Measurements from ENCODE around the gene ELOVL4. TPM values are rescaled to one million over a fixed set of nuclear protein-coding genes. Genes with fewer than 3 reads are reported as not detected.

ELOVL4 gene
- total and polyA plus RNA-seq, 11 donors, result 0.09 to 0.48 (median 0.20) TPM

DNA sequence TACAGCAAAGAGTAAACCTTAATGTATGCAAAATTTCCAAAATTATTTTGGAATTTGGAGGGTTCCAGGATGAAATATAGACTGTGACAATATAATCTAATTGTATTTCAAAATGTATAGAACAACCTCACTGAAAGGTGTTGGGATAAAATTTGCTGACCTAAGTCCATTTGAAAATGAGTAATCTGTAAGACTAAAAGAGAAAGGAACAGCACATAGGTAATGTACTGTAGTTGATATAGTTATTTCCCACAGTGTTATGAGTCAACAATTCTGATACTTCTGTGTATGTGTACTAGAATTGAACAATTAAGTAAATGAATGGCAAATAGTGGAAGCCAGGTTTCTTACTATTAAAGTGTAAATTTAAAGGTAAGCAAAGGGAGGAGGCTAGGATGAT is 23.8 kb upstream of the ELOVL4 start:
- ATAC-seq, result no peak
- TF ChIP-seq, protein P1, sequence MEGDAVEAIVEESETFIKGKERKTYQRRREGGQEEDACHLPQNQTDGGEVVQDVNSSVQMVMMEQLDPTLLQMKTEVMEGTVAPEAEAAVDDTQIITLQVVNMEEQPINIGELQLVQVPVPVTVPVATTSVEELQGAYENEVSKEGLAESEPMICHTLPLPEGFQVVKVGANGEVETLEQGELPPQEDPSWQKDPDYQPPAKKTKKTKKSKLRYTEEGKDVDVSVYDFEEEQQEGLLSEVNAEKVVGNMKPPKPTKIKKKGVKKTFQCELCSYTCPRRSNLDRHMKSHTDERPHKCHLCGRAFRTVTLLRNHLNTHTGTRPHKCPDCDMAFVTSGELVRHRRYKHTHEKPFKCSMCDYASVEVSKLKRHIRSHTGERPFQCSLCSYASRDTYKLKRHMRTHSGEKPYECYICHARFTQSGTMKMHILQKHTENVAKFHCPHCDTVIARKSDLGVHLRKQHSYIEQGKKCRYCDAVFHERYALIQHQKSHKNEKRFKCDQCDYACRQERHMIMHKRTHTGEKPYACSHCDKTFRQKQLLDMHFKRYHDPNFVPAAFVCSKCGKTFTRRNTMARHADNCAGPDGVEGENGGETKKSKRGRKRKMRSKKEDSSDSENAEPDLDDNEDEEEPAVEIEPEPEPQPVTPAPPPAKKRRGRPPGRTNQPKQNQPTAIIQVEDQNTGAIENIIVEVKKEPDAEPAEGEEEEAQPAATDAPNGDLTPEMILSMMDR (IDR thresholded peaks at IDR 0.05), result no peak
- TF ChIP-seq POLR2A (IDR thresholded peaks at IDR 0.05), result no peak
- intact Hi-C loops (cut with DNase I), result no loop called here

GRCh38 chr6:79969784-79970183 is 22.4 kb upstream of the ELOVL4 start:
- WGBS, 4 donors, result 78 to 87% (median 80%) methylated on average over 5 of the region's 5 CpGs
- ATAC-seq (no peak), DNase-seq (no peak)
- Histone ChIP-seq H3K4me3 (no peak overlapping the region), H3K27me3 (no peaks in the 10 kb centered on the region), H3K36me3 (no peaks in the 10 kb centered on the region), H3K27ac (no peak overlapping the region), H3K9me3 (peaks cover 0 to 45% (median 5%) of the 10 kb centered on the region in 12 donors), H3K4me1 (no peaks in the 10 kb centered on the region)
- intact Hi-C loops (cut with DNase I), result no loop called here
- no peak for TF ChIP-seq POLR2A (IDR thresholded peaks at IDR 0.05)
- TF ChIP-seq, protein P1 (IDR thresholded peaks at IDR 0.05), result no peak

More for the DNA sequence above, 23.8 kb upstream of the ELOVL4 start:
- no peaks in the 10 kb centered on the region for H3K36me3 ChIP-seq
- H3K9me3 ChIP-seq, result peaks cover 0 to 44% (median 5%) of the 10 kb centered on the region in 12 donors
- H3K4me1 ChIP-seq, result no peaks in the 10 kb centered on the region
- H3K27ac ChIP-seq, result no peak overlapping the region
- H3K4me3 ChIP-seq, result no peak overlapping the region
- H3K27me3 ChIP-seq, result no peaks in the 10 kb centered on the region
- DNase-seq, result no peak

GRCh38 chr6:79967178-79967577 is 19.8 kb upstream of the ELOVL4 start:
- Histone ChIP-seq H3K27me3 (no peaks in the 10 kb centered on the region), H3K27ac (no peak overlapping the region), H3K4me3 (no peak overlapping the region), H3K36me3 (no peaks in the 10 kb centered on the region), H3K4me1 (no peaks in the 10 kb centered on the region), H3K9me3 (peaks cover 0 to 45% (median 5%) of the 10 kb centered on the region in 12 donors)
- ATAC-seq (no peak), DNase-seq (no peak)
- intact Hi-C loops (cut with DNase I), result no loop called here
- TF ChIP-seq, protein P1 (IDR thresholded peaks at IDR 0.05), result no peak
- TF ChIP-seq POLR2A (IDR thresholded peaks at IDR 0.05), result no peak

DNA sequence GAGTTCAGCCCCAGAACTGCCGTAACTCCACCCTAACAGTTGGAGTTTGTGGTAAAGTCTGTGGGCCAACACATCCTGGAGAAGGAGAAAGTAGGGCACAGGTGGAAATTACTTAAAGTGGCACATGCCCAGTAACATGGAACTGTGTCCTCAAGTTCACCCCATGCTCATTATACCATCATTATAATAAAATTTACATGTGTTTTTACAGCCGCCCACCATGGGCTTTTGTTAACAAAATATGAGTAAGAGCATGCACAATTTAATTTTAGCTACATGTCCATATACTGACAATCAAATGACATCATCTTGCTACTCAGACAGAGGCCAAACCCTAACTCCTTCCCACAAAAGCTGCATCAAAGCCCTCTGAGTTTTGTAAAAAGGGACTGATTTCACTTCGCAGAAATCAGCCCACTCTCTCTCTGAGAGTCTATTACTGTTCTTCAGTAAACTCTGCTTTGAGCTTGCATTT is 17.3 kb upstream of the ELOVL4 start:
- no peak for ATAC-seq
- H3K27me3 ChIP-seq, result no peaks in the 10 kb centered on the region
- peaks cover 0 to 27% (median 0%) of the 10 kb centered on the region in 12 donors for H3K9me3 ChIP-seq
- H3K4me3 ChIP-seq, result no peak overlapping the region
- H3K36me3 ChIP-seq, result no peaks in the 10 kb centered on the region
- 81 to 87% (median 85%) methylated on average over 3 of the region's 3 CpGs for WGBS, 4 donors
- intact Hi-C loops (cut with DNase I), result no loop called here
- no peak overlapping the region for H3K27ac ChIP-seq
- no peak for TF ChIP-seq POLR2A (IDR thresholded peaks at IDR 0.05)
- TF ChIP-seq, protein P1 (IDR thresholded peaks at IDR 0.05), result no peak
- DNase-seq, result no peak
- no peaks in the 10 kb centered on the region for H3K4me1 ChIP-seq
